ENCODE measurements around the gene PDLIM3.
"Not testable (repeated sequence)": the region's sequence is repeated elsewhere in the genome, so short reads cannot be mapped to it uniquely, and the experiment has no call there.

The PDLIM3 gene

DNA sequence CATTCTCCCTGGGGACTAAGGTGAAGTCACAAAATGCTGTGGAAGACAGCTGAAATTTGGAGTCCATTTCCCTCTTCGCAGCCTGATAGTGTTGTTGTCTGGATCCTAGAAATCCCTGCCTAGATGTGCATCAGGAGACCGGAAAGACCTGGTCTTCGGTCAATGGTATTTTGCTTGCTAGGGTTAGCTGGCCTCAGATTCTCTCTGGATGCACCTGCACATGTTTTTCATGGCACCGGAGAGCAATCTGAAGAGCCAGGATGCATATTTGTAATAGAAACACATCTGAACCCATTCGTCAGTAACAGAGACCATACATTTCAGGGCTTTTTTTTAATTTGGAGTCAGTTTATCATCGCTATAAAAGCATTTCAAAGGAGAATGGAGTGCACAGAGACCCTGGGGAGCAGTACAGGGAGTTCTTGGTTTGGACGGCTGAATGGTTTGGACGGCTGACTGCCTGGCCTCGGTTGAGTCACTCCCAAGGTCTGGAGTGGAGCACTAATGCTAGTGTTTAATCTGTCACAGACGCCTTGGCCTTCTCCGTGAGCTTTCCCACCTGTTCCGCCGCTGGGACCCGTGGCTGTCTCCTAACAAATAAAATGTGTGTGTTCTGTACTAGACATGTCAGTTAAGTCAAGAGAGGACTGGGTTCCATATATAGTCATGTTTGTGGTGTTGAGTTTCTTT lies 7.5 kb upstream of the PDLIM3 start:
- DNase-seq (ENCODE audit: low spot score in 2 of 2), result no peak
- Mint-ChIP-seq H3K27me3 (peaks cover 17% of the 10 kb centered on the region), H3K4me3 (no peak overlapping the region), H3K4me1 (no peaks in the 10 kb centered on the region), H3K9me3 (no peaks in the 10 kb centered on the region), H3K27ac (ENCODE audit: low read depth) (no peak overlapping the region), H3K36me3 (ENCODE audit: insufficient read depth) (no peaks in the 10 kb centered on the region)
- no peak for ATAC-seq (replicated peaks; ENCODE audit: extremely low read depth, poor library complexity, severe bottlenecking)

DNA sequence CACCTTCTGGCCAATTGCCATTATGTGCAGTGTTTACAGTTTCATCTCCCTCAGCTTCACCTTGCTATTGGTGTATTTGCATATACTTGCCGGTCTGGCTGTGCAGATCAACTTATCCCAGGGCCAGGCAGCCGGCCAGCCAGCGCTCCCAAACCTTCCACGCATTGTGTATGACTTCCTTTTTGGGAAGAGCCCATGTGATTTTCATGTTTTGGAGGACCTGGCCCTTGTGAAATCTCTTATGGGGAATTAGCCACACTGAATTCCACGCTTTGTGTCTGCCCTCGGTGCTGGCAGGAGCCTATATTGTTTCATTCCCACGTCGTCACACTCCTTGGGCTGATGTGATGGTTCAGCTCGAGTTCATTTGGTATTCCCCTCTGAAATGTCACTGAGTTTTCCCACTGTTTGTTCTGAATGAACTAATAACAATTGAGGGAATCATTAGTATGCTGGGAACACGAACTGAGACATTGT lies 6.0 kb upstream of the PDLIM3 start:
- no peaks in the 10 kb centered on the region for H3K36me3 Mint-ChIP-seq (ENCODE audit: insufficient read depth)

DNA sequence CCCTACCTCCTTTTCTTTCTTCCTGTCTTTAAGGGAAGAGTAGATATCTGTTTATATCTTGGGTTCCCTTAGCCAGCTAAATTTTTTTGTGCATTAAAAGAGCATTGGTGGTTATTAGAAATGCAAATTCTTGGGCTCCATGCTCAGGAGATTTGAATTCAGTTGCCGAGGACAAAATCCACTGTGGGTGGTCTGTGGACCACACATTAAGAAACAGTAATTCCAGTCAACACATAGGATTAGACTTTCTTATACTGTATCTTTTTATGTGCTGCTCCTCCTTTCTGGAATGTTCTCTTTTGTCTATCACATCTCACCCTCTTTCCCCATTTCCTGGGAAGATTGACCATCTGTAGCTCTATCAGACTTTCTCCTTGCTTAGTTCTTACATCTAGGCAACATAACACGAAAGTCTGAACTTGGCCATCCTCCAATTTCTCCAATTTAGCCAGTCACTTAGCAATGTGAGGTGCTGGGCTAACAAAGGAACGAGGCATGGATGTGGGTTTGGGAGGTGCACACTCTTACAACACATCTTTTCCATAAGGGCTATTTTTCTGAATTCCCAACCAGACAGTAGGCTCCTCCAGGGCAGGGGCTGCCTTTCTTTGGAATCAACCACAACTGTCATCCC lies 5.3 kb upstream of the PDLIM3 start:
- DNase-seq (ENCODE audit: low spot score in 2 of 2) (no peak), ATAC-seq (replicated peaks; ENCODE audit: extremely low read depth, poor library complexity, severe bottlenecking) (no peak)
- Mint-ChIP-seq H3K27me3 (peaks cover 17% of the 10 kb centered on the region), H3K4me3 (no peak overlapping the region), H3K36me3 (ENCODE audit: insufficient read depth) (no peaks in the 10 kb centered on the region), H3K4me1 (no peaks in the 10 kb centered on the region), H3K9me3 (no peaks in the 10 kb centered on the region), H3K27ac (ENCODE audit: low read depth) (no peak overlapping the region)

More for the DNA sequence above, 6.0 kb upstream of the PDLIM3 start:
- Mint-ChIP-seq H3K4me1 (no peaks in the 10 kb centered on the region), H3K27ac (ENCODE audit: low read depth) (no peak overlapping the region), H3K9me3 (no peaks in the 10 kb centered on the region), H3K27me3 (peaks cover 17% of the 10 kb centered on the region), H3K4me3 (no peak overlapping the region)
- ATAC-seq (replicated peaks; ENCODE audit: extremely low read depth, poor library complexity, severe bottlenecking) (no peak), DNase-seq (ENCODE audit: low spot score in 2 of 2) (no peak)

DNA sequence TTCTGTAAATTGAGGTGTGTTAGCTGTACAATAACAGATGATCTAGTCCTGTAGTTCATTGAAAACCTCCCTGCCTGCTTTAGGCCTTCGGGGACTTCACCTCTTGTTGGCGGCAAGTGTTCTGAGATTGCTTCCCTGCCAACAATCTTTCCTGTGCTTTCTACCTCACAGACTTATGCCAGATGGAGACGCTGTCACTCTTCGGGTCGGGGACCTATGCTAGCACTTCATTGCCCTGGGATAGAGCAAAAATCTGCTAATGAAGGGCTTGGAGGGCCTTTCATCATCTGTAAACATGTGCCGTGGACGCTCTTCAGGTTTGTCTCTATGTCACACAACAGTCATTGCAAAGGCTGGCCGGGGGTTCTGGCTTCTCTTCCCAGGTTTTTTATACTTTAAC lies 4.7 kb upstream of the PDLIM3 start:
- H3K9me3 Mint-ChIP-seq, result no peaks in the 10 kb centered on the region
- no peaks in the 10 kb centered on the region for H3K4me1 Mint-ChIP-seq
- DNase-seq (ENCODE audit: low spot score in 2 of 2) (no peak), ATAC-seq (replicated peaks; ENCODE audit: extremely low read depth, poor library complexity, severe bottlenecking) (no peak)
- H3K27ac Mint-ChIP-seq (ENCODE audit: low read depth), result no peak overlapping the region
- H3K27me3 Mint-ChIP-seq, result peaks cover 17% of the 10 kb centered on the region
- H3K36me3 Mint-ChIP-seq (ENCODE audit: insufficient read depth), result no peaks in the 10 kb centered on the region
- H3K4me3 Mint-ChIP-seq, result no peak overlapping the region

DNA sequence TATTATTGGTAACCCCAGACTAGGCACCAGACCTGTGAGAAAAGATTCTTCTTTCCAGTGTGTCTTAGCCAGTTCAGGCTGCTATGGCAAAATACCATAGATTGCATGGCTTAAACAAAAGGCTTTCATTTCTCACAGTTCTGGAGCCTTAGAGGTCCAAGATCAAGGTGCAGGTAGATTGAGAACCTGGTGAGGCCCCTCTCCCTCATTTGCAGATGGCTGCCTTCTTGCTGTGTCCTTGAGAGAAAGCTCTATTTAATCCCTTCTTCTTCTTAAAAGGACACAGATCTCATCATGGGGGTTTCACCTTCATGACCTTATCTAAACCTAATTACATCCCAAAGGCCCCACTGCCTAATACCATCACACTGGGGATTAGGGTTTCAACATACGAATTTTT lies 3.5 kb upstream of the PDLIM3 start:
- no peaks in the 10 kb centered on the region for H3K36me3 Mint-ChIP-seq (ENCODE audit: insufficient read depth)
- no peak overlapping the region for H3K4me3 Mint-ChIP-seq
- no peaks in the 10 kb centered on the region for H3K9me3 Mint-ChIP-seq
- DNase-seq (ENCODE audit: low spot score in 2 of 2) (no peak), ATAC-seq (replicated peaks; ENCODE audit: extremely low read depth, poor library complexity, severe bottlenecking) (no peak)
- no peaks in the 10 kb centered on the region for H3K4me1 Mint-ChIP-seq
- peaks cover 17% of the 10 kb centered on the region for H3K27me3 Mint-ChIP-seq
- no peak overlapping the region for H3K27ac Mint-ChIP-seq (ENCODE audit: low read depth)

DNA sequence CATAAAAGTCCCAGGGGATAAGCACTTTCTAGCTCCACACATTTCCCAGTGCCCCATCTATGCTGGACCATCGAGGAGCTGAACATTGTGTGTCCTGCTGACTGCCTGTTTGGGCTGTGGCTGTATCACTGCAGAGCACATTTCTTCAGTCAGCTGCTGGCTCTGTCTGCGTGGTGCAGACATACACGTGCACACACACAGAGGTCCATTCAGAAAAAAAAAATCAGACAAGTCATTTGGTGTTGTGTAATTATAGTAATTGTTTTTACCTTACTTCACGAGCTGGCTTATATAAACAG lies 1.1 kb upstream of the PDLIM3 start:
- H3K9me3 Mint-ChIP-seq, result no peaks in the 10 kb centered on the region
- no peaks in the 10 kb centered on the region for H3K36me3 Mint-ChIP-seq (ENCODE audit: insufficient read depth)
- no peak overlapping the region for H3K4me3 Mint-ChIP-seq
- ATAC-seq (replicated peaks; ENCODE audit: extremely low read depth, poor library complexity, severe bottlenecking) (no peak), DNase-seq (ENCODE audit: low spot score in 2 of 2) (no peak)
- H3K4me1 Mint-ChIP-seq, result no peaks in the 10 kb centered on the region
- no peak overlapping the region for H3K27ac Mint-ChIP-seq (ENCODE audit: low read depth)
- peaks cover 21% of the 10 kb centered on the region for H3K27me3 Mint-ChIP-seq

DNA sequence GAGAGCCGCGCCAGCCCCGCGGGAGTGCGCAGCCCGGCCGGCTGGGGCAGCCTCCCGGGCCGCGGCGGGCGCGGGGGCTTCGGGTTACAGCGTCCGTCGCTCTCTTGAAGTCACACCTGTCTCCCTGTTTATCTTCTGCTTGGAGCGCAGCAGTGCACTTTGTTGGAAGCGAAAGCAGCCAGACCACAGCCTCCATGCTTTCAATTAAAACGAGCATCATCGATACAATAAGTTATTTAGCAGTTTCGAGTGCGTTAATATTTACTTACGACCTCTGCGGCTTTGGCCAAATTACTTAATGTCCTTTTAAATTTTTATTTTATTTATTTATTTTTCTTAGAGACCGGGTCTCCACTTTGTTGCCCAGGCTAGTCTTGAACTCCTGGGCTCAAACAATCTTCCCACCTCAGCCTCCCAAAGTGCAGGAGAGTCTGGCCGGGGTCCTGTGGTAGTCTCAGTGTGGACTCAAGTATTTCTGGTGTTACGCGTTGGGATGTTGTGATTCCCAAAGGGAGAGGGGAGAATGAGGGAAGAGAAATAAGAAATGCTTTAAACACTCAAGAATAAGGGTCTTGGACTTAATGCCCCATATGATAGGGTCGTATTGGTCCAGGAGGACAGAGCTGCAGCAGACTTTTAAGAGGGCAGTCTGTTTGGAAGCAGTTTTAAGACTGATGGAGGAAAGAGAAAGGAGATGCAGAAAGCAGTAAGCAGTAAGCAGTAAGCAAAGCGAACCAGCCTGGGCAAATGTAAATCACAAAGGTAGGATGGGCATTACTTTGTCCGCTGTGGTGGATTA lies 504 bp upstream of the PDLIM3 start:
- ATAC-seq (replicated peaks; ENCODE audit: extremely low read depth, poor library complexity, severe bottlenecking) (no peak), DNase-seq (ENCODE audit: low spot score in 2 of 2) (no peak)
- H3K9me3 Mint-ChIP-seq, result no peaks in the 10 kb centered on the region
- no peak overlapping the region for H3K4me3 Mint-ChIP-seq
- no peak overlapping the region for H3K27ac Mint-ChIP-seq (ENCODE audit: low read depth)
- H3K27me3 Mint-ChIP-seq, result peaks cover 23% of the 10 kb centered on the region
- no peaks in the 10 kb centered on the region for H3K36me3 Mint-ChIP-seq (ENCODE audit: insufficient read depth)
- H3K4me1 Mint-ChIP-seq, result no peaks in the 10 kb centered on the region

DNA sequence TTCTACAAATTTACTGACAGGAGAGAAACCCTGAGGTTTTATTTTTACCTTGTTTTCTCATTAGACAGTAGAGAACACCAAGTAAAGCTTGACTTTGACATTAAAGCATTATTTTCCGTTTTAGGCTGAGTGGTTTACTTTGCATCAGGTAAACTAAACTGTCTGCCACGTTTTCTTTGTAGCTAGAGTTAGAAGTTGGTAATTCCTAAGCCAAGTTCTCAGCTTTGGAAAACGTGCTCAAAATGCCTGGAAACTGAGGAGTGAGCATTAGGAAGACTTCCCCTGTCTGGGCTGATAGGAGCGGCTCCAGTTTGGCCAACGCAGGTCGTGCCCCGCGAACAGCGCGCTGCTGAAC lies 819 bp downstream of the PDLIM3 start:
- H3K27me3 Mint-ChIP-seq, result peaks cover 36% of the 10 kb centered on the region
- ATAC-seq (replicated peaks; ENCODE audit: extremely low read depth, poor library complexity, severe bottlenecking) (no peak), DNase-seq (ENCODE audit: low spot score in 2 of 2) (no peak)
- no peaks in the 10 kb centered on the region for H3K4me1 Mint-ChIP-seq
- no peak overlapping the region for H3K4me3 Mint-ChIP-seq
- H3K27ac Mint-ChIP-seq (ENCODE audit: low read depth), result no peak overlapping the region
- no peaks in the 10 kb centered on the region for H3K36me3 Mint-ChIP-seq (ENCODE audit: insufficient read depth)
- H3K9me3 Mint-ChIP-seq, result no peaks in the 10 kb centered on the region

DNA sequence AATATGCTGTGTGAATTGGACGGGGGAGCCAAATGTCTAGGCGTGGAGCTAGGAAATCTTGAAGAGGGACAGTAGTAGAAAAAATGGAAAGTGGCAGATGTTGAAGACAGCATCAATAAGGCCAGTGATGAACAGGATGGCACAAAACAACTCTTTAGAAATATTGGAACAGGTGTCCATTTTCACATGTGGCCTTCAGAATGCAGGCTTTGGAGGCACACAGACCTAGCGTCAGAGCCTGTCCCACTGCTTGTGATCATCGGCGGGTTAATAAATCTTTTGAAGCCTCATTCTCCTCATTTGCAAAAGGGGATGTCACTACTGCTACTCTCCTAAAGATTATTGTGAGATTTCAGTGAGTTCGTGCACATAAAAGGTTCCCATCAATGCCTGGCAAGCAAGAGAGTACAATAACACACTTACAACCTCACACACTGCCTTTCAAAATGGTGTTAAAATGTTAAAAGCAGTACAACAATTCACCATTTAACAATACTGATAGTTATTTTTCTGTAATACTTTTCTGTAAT lies 2.4 kb downstream of the PDLIM3 start:
- no peak overlapping the region for H3K27ac Mint-ChIP-seq (ENCODE audit: low read depth)
- no peak overlapping the region for H3K4me3 Mint-ChIP-seq
- peaks cover 50% of the 10 kb centered on the region for H3K27me3 Mint-ChIP-seq
- no peaks in the 10 kb centered on the region for H3K9me3 Mint-ChIP-seq
- DNase-seq (ENCODE audit: low spot score in 2 of 2) (no peak), ATAC-seq (replicated peaks; ENCODE audit: extremely low read depth, poor library complexity, severe bottlenecking) (no peak)
- H3K36me3 Mint-ChIP-seq (ENCODE audit: insufficient read depth), result no peaks in the 10 kb centered on the region
- H3K4me1 Mint-ChIP-seq, result no peaks in the 10 kb centered on the region

DNA sequence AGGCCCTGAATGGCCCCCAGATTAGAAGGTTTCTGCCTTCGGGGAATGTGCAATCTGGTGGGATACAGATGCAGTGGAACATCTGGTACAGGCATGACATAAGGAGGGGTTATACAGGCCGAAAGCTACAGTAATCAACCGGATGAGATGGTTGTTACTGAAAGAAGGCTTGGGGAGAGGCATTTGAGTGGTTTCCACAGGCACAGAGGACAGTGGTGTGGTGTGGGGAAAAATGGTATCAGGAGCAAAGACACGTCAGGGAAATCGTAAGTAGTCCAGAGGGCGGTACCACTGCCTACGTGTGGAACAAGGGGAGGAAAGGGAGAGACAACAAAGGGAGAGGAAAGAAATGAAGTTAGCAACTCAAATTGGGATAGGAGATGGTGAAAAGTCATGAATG lies 3.0 kb downstream of the PDLIM3 start:
- no peaks in the 10 kb centered on the region for H3K36me3 Mint-ChIP-seq (ENCODE audit: insufficient read depth)
- no peak overlapping the region for H3K4me3 Mint-ChIP-seq
- no peak overlapping the region for H3K27ac Mint-ChIP-seq (ENCODE audit: low read depth)
- ATAC-seq (replicated peaks; ENCODE audit: extremely low read depth, poor library complexity, severe bottlenecking) (no peak), DNase-seq (ENCODE audit: low spot score in 2 of 2) (no peak)
- peaks cover 50% of the 10 kb centered on the region for H3K27me3 Mint-ChIP-seq
- no peaks in the 10 kb centered on the region for H3K4me1 Mint-ChIP-seq
- H3K9me3 Mint-ChIP-seq, result no peaks in the 10 kb centered on the region

DNA sequence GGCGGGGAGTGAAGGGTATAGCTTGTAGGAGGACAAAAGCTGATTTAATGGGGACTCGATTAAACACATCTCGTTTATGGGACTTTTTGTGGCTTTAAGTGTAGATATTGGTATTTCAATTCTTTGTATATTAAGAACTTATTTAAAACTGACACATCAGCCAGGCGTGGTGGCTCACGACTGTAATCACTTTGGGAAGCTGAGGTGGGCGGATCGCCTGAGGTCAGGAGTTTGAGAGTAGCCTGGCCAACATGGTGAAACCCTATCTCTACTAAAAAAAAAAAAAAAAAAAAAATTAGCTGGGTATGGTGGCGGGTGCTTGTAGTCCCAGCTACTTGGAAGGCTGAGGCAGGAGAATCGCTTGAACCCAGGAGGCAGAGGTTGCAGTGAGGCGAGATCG lies 3.7 kb downstream of the PDLIM3 start:
- H3K36me3 Mint-ChIP-seq (ENCODE audit: insufficient read depth), result not testable (repeated sequence)

DNA sequence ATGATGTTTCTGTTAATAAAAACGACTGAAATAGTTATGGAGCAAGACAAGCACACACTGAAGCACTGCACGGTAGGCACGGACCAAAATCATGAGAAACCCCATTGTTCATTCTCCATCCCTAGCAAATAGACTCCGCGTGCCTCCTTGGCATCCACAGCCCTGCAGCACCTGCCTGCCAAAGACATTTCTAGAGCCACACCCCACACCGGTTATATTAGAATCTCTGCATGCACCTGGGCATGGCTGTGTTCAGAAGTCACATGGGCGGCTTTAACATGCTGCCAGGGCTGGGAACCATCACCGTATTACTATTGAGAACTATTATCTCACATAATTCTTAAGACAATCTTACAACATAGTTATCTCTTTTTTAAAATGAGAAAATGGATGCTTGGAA lies 5.9 kb downstream of the PDLIM3 start:
- no peak for ATAC-seq (replicated peaks; ENCODE audit: extremely low read depth, poor library complexity, severe bottlenecking)
- H3K4me1 Mint-ChIP-seq, result no peaks in the 10 kb centered on the region
- no peaks in the 10 kb centered on the region for H3K9me3 Mint-ChIP-seq
- H3K4me3 Mint-ChIP-seq, result no peak overlapping the region
- H3K36me3 Mint-ChIP-seq (ENCODE audit: insufficient read depth), result no peaks in the 10 kb centered on the region
- H3K27ac Mint-ChIP-seq (ENCODE audit: low read depth), result no peak overlapping the region
- no peak for DNase-seq (ENCODE audit: low spot score in 2 of 2)
- peaks cover 71% of the 10 kb centered on the region for H3K27me3 Mint-ChIP-seq

More for the DNA sequence above, 3.7 kb downstream of the PDLIM3 start:
- H3K4me1 Mint-ChIP-seq; ATAC-seq (replicated peaks; ENCODE audit: extremely low read depth, poor library complexity, severe bottlenecking); DNase-seq (ENCODE audit: low spot score in 2 of 2); H3K9me3 Mint-ChIP-seq; H3K27ac Mint-ChIP-seq (ENCODE audit: low read depth); H3K4me3 Mint-ChIP-seq: not testable (repeated sequence)
- H3K27me3 Mint-ChIP-seq, result peaks cover 57% of the 10 kb centered on the region

Data from central memory CD8-positive, alpha-beta T cell (primary cell).